ENCODE data around the gene CPA3. TPM values are rescaled to one million over a fixed set of nuclear protein-coding genes. Genes with fewer than 3 reads are reported as not detected.
A peak's percentile ranks its signal among the peaks of the same experiment; 100 is the strongest.

Gene CPA3
- total RNA-seq, 1 experiment from 2014 or later = not detected

- TF ChIP-seq EZH2phosphoT487 (IDR thresholded peaks at IDR 0.05; ENCODE audit: borderline replicate concordance) (no peak), ZBTB33 (IDR thresholded peaks at IDR 0.05; ENCODE audit: extremely low read depth, insufficient replicate concordance, low read length) (no peak), SRF (IDR thresholded peaks at IDR 0.05; ENCODE audit: low read depth) (no peak), ZNF274 (IDR thresholded peaks at IDR 0.05; ENCODE audit: low read depth, low read length) (no peak), TCF7L2 (IDR thresholded peaks at IDR 0.05; ENCODE audit: borderline replicate concordance, extremely low read depth, insufficient read depth, insufficient read length) (no peak), POLR2A (IDR thresholded peaks at IDR 0.05; ENCODE audit: borderline replicate concordance, extremely low read depth, insufficient read depth, insufficient read length) (no peak), RAD21 (IDR thresholded peaks at IDR 0.05; ENCODE audit: low read depth) (no peak), YY1 (IDR thresholded peaks at IDR 0.05; ENCODE audit: extremely low read depth, insufficient replicate concordance, low read depth, low read length) (no peak), JUND (IDR thresholded peaks at IDR 0.05) (no peak), CEBPB (IDR thresholded peaks at IDR 0.05; ENCODE audit: low read depth) (no peak)
These were observed 60.7 kb downstream of the CPA3 start (continued) for GRCh38 chr3:148925845-148926244.

- intact Hi-C loops (cut with micrococcal nuclease) = no loop called here
- Histone ChIP-seq H3K9ac (ENCODE audit: low read length) (no peak overlapping the region), H3K36me3 (ENCODE audit: control insufficient read depth in 1 of 2, insufficient read depth in 2 of 2, low read length in 2 of 2) (no peaks in the 10 kb centered on the region), H2AFZ (ENCODE audit: low read depth, low read length, poor library complexity, severe bottlenecking) (no peak overlapping the region), H3K9me3 (ENCODE audit: control insufficient read depth in 1 of 2, insufficient read depth in 1 of 2, low read depth in 1 of 2, low read length in 2 of 2) (no peaks in the 10 kb centered on the region), H3K27me3 (ENCODE audit: insufficient read depth, low read length) (no peaks in the 10 kb centered on the region), H3K4me1 (ENCODE audit: control insufficient read depth in 1 of 2, insufficient read depth in 2 of 2, low read length in 2 of 2) (no peaks in the 10 kb centered on the region), H3K79me2 (ENCODE audit: insufficient read depth, low read length) (no peaks in the 10 kb centered on the region), H3K9me2 (ENCODE audit: insufficient read depth) (no peaks in the 10 kb centered on the region), H3K4me3 (replicated peaks in 1 of 2; ENCODE audit: low read depth in 1 of 2, low read length in 2 of 2) (no peak overlapping the region), H3K27ac (ENCODE audit: low read depth, low read length) (no peak overlapping the region), H3K4me2 (ENCODE audit: low read length) (no peak overlapping the region), H4K20me1 (ENCODE audit: insufficient read depth) (no peaks in the 10 kb centered on the region)
- CTCF ChIA-PET = no interaction called here
- BruUV-seq (replicated peaks) = no TSS peak
- RAD21 ChIA-PET (ENCODE audit: low non-redundant PET in 1 of 2, low total read pairs in 2 of 2, uncharacterized antibody in 2 of 2, unreplicated experiment in 2 of 2) = no interaction called here
- DNase-seq (ENCODE audit: low read depth, low spot score) = no peak
- POLR2A ChIA-PET = no interaction called here
- peak; percentile 27; the same call in 1 of the 2 replicates for ATAC-seq
- no peak for TF ChIP-seq ATF3 (IDR thresholded peaks at IDR 0.05)
- TF ChIP-seq EZH2 (IDR thresholded peaks at IDR 0.05) = no peak
- no peak for TF ChIP-seq ELF1 (IDR thresholded peaks at IDR 0.05; ENCODE audit: borderline replicate concordance, low read depth)
- TF ChIP-seq POLR2A (IDR thresholded peaks at IDR 0.05; ENCODE audit: borderline replicate concordance, extremely low read depth, insufficient read depth, insufficient read length) = no peak
- no peak for TF ChIP-seq JUND (IDR thresholded peaks at IDR 0.05)
- no peak for TF ChIP-seq MAX (IDR thresholded peaks at IDR 0.05)
- no peak for TF ChIP-seq EZH2phosphoT487 (IDR thresholded peaks at IDR 0.05; ENCODE audit: borderline replicate concordance)
- TF ChIP-seq CTCF (IDR thresholded peaks at IDR 0.05 in 2 of 3, conservative IDR thresholded peaks at IDR 0.05 in 1 of 3; ENCODE audit: borderline replicate concordance in 1 of 3, insufficient read depth in 1 of 3, low read depth in 2 of 3, low read length in 2 of 3) = no peak
- no peak for TF ChIP-seq SIN3A (IDR thresholded peaks at IDR 0.05; ENCODE audit: low read depth)
- TF ChIP-seq FOSL1 (IDR thresholded peaks at IDR 0.05; ENCODE audit: low read depth) = no peak
- no peak for TF ChIP-seq SP1 (IDR thresholded peaks at IDR 0.05; ENCODE audit: low read depth)
- TF ChIP-seq SRF (IDR thresholded peaks at IDR 0.05; ENCODE audit: low read depth) = no peak
- no peak for TF ChIP-seq CEBPB (IDR thresholded peaks at IDR 0.05; ENCODE audit: low read depth)
- TF ChIP-seq YY1 (IDR thresholded peaks at IDR 0.05; ENCODE audit: extremely low read depth, insufficient replicate concordance, low read depth, low read length) = no peak
- TF ChIP-seq ZBTB33 (IDR thresholded peaks at IDR 0.05; ENCODE audit: extremely low read depth, insufficient replicate concordance, low read length) = no peak
These were observed 65.7 kb downstream of the CPA3 start for GRCh38 chr3:148930752-148931151.
